Sigmoid colon (tissue), 4 donors: ENCODE data around the gene FANCM.

Experiments used
- CTCF ChIP-seq, 4 experiments: fragments of 450-650 bp in 3 of 4; fragments of 200-600 bp in 1 of 4; IDR thresholded peaks; one replicate each; pipeline ENCODE4 v1.5.1; 2016 to 2019; ENCODE audit warnings: antibody characterized with exemption in 4 of 4, mild to moderate bottlenecking in 3 of 4, moderate library complexity in 2 of 4
- EP300 ChIP-seq, 4 donors: sonication (generic); formaldehyde crosslinking; IDR thresholded peaks; one replicate each; pipeline ENCODE4 v1.6.1; 2017; ENCODE audit warnings: antibody characterized with exemption in 4 of 4
- POLR2A ChIP-seq, 2 donors: fragments of 450-650 bp; IDR thresholded peaks; one replicate each; pipeline ENCODE4 v1.6.1; 2016; ENCODE audit warnings: antibody characterized with exemption in 2 of 2, mild to moderate bottlenecking in 2 of 2, moderate library complexity in 2 of 2
- POLR2AphosphoS5 ChIP-seq, 4 donors: sonication (generic); formaldehyde crosslinking; IDR thresholded peaks; one replicate each; pipeline ENCODE4 v1.6.1; 2017; ENCODE audit warnings: antibody characterized with exemption in 4 of 4

- TF ChIP-seq CTCF (IDR thresholded peaks at IDR 0.05) (no peak), POLR2A (IDR thresholded peaks at IDR 0.05) (no peak), EP300 (IDR thresholded peaks at IDR 0.05) (no peak), POLR2AphosphoS5 (IDR thresholded peaks at IDR 0.05) (no peak)
These were observed 110.4 kb downstream of the FANCM start for GRCh38 chr14:45246151-45246550.
